ENCODE measurements around the gene WWOX.

The WWOX gene

DNA sequence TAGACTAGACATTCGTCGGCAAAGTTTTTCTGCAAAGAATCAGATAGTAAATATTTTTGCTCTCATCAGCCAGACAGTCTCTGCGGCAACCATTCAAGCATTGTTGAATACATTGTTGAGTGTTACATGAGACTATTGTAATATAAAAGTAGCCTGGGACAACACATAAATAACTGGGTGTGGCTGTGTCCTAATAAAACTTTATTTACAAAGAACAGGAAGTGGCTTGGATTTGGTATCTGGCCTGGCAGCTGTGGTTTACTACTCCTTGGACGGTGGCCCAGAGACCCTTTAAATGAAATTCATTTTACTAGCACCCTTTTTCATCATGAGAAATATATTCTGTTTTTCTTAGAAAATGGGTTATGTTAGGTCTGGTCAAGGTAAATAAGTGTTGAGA lies 297.2 kb downstream of the WWOX start:
- DNase-seq (ENCODE audit: low spot score), result no peak

DNA sequence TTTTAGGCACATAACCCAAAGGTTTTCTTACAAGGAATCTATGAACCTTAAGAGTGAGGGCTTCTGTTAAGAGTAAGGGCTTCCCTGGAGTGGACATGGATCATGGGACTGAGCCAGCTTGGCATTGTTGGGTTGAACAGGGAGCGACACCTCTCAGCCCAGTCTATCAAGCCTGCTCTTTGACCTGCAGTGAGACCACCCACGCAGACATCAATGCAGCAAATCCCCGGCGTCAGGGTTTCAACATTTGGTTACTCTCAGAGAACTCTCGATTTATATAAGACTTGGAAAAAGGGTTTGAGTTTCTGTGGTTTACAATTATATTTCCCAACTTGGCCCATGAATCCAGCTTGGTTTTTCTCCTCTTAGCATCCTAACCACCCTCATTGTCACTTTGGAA lies 299.9 kb downstream of the WWOX start:
- DNase-seq (ENCODE audit: low spot score), result no peak

DNA sequence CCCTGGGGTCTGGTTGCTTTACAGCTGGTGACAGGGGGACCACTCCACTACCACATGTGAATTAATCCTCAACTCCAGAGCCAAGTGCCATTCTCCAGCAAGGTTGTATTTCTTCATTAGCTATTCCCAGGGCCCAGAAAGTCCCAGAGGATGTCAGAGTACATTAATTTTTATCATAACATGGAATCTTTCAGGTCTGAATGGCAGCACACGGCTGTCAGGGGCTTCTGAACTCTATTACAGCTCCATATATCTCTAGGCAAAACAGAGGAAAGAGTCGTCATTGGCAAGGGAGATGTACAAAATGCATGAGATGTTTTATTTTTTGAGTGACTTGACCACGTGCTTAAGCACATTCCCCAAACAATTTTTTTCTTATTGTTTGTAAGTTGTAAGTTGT lies 303.4 kb downstream of the WWOX start:
- DNase-seq (ENCODE audit: low spot score), result no peak

DNA sequence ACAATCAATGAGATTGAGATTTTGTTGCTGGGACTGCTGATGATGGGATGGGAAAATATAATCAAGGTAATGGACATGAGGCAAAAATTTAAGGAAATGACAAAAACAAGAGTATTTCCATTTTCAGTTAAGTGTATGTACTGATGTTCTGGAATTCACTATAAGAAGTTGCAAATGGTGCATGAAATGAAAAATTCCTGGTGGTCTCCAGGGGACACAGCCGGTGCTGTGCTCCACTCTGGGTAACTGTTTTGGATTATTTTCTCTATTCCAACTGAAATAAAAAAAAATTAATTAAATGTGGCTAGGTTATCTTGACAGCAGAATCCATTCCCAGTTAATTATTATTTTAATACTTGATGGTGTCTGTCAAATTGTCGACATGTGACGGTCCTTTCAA lies 305.6 kb downstream of the WWOX start:
- DNase-seq (ENCODE audit: low spot score), result no peak

DNA sequence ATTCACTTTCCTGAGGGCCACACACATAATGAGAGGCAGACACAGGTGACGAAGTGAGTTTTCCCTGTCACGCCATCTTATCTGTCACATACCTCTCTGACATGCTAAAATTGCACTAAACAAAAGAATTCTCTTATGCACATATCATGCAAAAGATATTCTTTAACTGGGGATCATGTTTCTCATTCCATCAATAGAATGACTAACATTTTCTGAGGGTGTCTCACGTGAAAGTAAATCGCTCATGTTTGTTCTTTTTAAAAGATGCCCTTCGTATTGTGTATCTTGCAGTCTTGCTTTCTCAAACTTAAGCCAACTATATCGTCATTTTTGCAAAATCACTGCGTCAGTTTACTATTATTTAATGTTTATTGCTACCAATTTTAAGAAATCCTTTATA lies 306.4 kb downstream of the WWOX start:
- no peak for DNase-seq (ENCODE audit: low spot score)

DNA sequence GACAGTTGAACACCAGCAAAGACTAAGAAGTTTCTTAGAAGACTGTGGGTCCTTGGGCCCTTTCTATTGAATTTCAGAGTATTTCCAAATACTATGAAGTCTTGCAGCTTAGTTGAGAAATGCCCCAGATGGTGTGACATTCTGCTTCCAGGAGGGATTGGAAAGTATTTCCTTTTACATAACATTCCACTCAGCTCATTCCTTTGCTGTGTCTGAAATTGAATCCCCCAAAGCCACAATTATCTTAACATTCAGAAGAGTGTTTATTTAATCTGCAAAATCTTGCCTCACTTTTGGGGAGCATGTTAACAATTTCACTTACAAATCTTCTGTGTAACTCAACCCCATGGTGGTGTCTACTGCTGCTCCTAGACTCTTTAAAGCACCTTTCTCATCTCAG lies 307.7 kb downstream of the WWOX start:
- no peak for DNase-seq (ENCODE audit: low spot score)

DNA sequence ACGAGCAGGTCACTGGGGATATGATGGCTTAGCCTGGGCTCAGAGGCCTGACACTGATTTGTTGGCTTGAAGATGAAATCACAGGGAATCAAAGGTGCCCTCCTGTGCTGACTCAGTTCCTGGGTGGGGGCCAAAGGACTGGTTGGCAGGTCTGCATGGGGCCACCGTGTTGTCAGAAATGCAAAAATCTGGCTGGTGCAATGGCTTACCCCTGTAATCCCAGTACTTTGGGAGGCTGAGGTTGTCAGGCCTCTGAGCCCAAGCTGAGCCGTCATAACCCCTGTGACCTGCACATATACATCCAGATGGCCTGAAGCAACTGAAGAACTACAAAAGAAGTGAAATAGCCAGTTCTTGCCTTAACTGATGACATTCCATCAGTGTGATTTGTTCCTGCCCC lies 314.2 kb downstream of the WWOX start:
- DNase-seq (ENCODE audit: low spot score), result no peak

DNA sequence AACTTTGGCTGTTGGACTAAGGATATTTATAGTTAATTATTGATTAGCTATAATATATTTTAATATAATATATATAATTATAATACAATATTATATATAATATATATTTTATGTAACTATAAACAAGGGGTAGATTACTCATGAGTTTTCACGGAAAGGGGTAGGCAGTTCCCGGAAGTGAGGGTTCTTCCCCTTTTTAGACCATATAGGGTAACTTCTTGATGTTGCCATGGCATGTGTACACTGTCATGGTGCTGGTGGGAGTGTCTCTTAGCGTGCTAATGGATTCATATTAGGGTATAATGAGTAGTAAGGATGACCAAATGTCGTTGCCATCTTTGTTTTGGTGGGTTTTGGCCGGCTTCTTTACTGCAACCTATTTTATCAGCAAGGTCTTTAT lies 315.6 kb downstream of the WWOX start:
- no peak for DNase-seq (ENCODE audit: low spot score)

DNA sequence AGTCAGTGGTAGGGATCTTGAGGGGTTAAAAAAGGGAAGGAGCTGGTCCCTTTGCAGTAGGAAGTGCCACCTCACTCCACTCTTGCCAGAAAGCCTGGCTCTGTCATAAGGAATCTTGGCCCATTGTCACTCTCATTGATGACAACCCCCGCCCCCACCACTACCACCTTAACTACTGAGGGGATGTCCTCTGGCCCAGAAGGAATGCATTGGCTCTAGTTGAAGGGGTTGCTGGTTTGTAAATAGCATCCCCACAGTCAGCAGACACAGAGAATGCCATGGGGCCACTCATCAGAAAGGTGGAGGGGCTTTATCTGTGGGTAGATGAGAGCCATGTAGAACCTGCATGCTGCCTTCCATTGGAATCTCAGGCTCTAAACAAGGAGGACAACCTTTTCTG lies 316.2 kb downstream of the WWOX start:
- DNase-seq (ENCODE audit: low spot score), result no peak

DNA sequence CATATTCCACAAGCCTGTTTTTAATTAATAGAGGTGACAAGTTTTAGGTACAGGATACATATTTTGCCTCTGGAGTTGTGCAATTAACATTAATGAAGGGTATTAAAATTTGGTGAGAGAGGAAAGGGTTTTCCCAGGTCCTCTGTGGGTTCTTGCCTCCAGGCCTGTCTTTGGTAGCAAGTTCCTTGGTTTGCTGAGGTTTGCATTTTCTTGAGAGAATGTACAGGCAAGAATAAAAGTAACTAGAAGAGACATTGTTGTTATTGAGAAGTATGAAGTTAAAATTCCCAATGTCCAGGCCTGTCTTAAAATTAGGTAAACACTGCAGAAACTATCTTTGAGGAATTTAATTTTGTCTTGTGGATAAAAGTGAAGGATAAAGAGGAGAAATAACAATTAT lies 316.9 kb downstream of the WWOX start:
- no peak for DNase-seq (ENCODE audit: low spot score)

DNA sequence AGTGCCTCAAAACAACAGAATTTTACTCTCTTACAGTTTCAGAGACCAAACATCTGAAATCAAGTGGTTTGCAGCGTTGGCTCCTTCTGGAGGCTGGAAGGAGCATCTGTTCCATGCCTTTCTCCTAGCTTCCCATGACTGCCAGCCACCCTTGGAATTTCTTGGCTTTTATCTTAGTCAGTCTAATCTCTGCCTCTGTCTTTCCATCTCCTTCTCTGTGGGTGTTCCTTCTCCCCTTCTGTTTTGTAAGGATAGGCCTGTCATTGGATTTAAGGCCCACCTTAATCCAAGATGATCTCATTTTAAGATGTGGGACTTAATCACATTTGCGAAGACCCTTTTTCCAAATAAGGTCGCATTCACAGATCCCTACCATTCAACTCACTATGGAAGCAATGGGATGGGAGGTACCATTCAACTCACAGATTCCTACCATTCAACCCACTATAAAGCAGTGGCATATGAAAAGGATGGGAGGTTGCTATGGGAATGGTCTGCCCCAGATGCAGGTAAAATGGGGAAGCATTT lies 321.8 kb downstream of the WWOX start:
- DNase-seq (ENCODE audit: low spot score), result no peak

DNA sequence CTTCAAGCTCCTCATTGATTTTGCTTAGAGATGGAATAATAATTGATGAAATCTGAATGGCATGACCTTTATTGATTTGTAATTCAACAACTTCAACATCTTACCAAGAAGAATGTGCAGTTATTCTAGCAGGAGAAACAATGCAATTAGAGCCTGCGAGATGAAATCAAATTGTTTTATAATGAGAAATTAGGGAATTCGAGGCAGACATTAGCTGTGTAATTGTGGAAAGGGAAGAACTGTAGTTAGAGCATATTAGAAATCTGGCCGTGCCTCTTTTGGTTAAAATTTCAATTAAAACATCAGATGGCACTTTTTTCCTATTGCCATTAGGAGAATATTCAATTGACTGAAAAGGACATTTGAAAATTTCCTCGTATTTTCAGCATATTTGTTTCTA lies 325.8 kb downstream of the WWOX start:
- no peak for DNase-seq (ENCODE audit: low spot score)

DNA sequence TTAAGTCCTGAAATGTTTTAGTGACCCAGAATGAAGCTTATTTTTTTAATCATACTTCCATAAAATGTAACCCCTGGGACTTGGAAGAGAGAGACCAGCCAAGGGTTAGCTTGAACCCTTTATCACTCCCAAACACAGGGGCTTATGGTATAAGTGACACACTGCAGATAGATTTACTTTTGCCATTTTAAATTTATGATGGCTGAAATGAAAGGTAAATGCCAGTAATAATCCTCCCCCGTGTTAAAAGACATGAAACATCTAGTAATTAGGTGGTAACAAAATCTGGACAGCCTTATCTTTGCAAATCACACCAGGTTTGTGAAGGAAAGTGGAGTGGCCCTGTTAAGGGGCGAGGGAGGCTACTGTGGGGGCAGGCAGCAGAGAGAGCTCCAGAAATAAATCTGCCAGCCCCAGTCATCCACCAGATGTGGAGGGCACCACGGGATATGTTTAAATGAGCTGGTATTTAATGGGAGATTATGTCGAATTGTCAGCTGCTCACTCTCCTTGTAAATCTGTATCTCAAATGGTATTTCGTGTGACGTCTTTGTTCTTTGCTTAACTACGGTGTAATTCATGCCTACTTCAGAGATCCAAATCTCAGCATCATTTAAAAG lies 326.5 kb downstream of the WWOX start:
- no peak for DNase-seq (ENCODE audit: low spot score)

DNA sequence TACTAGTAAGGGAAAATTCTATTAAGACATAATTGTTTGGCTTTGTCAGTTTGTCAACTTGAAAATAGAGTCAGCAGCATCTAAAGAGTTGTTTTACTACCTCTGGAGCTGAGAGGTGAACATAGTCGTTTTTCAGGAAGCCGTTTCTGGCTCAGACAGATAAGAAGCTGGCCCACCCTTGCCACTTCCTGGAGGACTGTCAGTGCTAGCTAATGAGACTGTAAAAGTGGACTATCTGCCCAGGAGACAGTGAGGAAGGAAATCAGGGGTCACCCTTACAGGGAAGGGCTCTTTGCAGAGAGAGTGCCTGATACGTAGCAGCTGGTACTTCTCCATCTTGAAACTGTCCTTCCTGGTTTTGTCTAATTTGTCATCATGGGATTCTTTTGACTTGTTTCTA lies 328.7 kb downstream of the WWOX start:
- DNase-seq (ENCODE audit: low spot score), result no peak

DNA sequence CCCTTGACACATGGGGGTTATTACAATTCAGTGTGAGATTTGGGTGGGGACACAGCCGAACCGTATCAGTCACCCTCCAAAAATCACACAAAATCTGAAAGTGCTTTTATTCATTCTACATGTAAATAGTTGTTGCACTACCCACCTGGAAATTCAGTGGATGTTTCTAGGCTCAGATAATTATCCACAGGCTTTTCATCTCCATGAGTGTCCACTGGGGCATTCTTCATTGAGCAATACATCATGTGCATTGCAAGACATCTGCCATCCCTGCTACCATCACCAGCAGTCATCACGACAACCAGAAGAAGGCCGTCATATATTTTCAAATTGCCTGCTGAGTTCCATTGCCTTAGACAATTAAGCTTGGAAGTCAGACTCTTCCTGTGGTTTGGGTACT lies 330.8 kb downstream of the WWOX start:
- DNase-seq (ENCODE audit: low spot score), result no peak

DNA sequence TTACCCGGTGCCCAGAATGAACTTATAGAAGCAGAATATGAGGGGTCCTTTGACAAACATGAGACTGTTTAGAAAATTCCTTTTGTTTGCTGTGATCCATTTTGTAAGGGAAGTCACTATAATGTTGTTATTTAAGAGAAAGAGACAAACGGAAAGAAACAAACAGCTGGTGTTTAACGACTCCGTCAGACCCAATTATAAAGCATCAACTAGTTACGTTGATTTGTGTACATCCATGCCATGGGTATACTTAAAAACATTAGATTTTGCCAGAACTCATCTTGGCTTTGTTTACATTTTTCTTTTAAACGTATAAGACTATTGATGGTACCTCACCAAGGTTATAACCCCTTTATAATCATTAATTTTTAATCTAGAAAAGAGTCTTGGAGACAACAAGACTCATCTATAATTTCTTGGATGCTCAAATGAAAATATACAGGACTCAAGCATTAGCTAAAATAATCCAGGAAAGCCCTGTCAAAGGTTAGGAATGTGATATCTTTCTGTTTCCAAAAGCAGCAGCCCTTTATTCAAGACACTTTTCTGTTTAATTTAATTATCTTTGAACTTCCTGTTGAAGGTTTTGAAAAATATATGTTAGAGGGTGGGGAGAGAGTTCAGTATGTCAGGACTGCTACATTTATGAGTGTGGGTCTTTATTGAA lies 331.7 kb downstream of the WWOX start:
- DNase-seq (ENCODE audit: low spot score), result no peak

DNA sequence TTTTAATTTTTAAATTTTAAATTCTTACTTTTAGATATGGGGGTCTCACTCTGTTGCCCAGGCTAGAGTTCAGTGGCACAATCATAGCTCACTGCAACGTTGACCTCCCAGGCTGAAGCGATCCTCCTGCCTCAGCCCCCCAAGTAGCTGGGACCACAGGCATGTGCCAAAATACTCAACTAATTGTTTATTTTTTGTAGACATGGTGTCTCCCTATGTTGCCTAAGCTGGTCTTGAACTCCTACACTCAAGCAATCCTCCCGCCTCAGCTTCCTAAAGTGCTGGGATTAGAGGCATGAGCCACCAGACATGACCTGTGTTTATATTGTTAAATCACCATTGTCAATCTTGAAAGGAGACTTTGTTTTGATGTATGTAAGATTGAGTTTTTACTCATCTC lies 332.2 kb downstream of the WWOX start:
- no peak for DNase-seq (ENCODE audit: low spot score)

DNA sequence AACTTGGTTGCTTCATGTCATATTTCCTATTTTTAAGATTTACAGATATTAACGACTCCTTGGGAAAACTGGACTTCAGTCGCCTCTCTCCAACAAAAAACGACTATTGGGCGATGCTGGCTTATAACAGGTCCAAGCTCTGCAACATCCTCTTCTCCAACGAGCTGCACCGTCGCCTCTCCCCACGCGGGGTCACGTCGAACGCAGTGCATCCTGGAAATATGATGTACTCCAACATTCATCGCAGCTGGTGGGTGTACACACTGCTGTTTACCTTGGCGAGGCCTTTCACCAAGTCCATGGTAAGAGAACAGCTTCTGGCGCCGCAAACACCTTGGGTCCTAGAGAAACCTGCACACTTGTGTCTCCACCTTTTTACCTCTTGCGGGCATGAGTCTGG lies 333.0 kb downstream of the WWOX start:
- DNase-seq (ENCODE audit: low spot score), result no peak

DNA sequence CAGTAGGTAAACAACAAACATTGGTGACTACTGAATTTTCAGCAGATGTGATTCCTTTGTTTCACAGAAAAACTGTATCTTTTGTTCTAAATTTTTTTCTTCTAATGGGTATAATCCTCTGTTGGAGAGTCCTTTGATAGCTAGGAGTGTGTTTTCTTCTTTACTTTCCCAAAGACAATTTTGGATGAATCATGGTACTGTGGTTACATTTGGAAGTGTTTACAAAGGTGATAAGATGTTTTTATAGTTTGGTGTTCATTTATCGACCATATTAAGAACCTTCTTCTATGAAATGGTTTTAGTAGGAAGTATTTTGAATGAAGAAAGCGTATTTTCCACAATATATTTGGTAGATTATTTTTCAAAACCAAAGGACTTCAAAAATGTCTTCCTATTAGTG lies 333.7 kb downstream of the WWOX start:
- no peak for DNase-seq (ENCODE audit: low spot score)

DNA sequence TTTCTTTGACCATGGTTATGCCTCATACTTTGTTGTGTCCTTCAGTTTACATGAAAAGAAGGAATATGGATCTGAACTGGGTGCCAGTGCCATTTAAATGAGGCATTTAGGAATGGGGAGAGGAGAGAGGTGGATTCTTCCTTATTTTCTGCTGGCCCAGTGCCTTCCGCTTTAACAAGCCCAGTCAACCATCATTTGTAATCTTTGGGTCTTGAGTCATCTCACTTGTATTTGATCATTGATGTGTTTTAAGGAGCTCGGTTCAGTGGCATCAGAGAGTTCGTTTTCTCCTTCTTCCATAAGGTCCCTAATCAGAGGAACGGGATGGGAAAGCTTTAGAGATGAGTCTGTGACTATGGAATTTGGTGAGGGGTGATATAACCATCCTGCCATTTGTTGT lies 334.9 kb downstream of the WWOX start:
- DNase-seq (ENCODE audit: low spot score), result no peak

DNA sequence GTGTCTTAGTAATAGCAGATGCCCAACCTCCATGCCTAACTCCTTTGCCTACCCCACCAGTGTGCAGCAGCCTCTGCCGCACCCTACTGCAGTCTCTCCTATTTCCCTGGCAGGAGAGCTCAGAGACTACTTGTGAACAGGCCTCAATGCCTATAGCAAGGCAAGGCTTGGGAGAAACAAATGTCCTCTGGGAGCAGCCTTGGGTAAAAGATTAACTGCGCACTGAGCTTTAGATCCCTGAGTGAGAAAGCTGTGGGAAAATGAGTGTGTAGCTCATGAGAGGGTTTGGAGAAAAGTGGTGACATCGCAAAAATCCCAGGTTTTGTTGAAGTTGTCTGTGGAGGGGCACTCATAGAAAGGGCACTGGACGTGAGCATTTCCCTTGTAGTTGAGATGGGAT lies 335.8 kb downstream of the WWOX start:
- no peak for DNase-seq (ENCODE audit: low spot score)

DNA sequence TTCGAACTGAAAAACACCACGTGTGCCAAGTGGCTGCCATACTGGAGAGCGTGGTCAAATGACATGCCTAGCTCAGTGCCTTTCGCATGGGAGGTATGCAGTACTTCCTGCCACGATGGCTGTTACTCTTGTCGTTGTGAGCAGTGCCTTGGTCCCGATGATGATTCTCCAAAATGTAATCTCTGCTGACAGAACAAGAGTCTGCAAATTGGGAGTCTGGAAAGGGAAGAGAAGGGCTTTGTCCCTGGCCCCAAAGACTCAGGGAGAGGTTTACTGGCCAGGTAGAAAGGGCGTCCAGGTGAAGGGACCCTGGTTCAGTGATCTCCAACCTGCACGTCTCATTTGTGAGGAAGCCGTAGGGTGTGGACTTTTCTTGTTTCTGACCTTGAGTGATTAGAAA lies 336.6 kb downstream of the WWOX start:
- no peak for DNase-seq (ENCODE audit: low spot score)

DNA sequence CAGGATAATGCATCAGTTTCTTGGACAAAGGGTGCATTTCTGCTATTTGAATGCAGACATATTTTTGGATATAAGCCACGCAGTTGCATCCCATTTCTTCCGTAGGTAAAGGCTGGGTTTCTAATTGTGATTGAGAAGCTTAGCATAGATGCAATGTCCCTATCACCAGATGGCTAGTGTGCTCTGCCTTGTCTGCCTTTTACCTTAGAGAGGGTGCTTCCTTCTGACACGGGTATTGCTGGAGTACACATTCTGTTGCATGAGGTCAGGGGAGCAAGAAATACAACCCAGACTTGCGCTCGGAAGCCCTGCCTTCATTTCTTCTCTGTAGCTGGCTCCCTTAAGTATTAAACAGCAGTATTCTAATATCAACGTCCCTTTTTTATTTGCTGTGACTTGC lies 337.4 kb downstream of the WWOX start:
- DNase-seq (ENCODE audit: low spot score), result no peak

DNA sequence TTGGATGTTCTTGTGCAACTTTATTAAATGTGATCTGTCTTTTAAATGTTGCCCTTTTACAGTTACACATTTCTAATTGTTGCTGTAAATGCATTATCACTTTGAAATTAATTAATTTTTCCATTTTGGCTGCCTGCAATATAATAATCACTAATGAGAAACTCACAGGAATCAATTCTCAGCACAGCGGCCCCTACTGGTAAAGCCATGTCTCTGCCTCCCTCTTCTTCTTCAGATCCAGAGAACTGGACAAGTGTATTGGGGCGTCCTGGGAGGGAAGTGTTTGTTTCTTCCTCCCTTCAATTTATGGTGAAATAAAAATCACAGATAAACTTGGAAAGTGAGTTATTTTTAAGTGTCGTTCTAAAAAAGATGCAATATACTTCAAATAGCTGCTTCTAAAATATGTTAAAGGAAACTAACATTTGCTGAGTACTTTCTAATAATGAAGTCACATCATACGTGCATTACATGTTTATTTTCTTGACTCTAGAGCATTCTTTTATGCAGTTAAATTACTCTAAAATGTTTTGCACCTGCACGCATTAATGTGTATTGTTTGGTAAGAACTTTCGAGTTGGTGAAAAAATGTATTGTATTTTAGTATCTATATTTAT lies 338.0 kb downstream of the WWOX start:
- peak; percentile 20 for DNase-seq (ENCODE audit: low spot score)
